ENCODE measurements around the gene NT5DC3. TPM values are rescaled to one million over a fixed set of nuclear protein-coding genes. Genes with fewer than 3 reads are reported as not detected.

Gene NT5DC3
- total RNA-seq, 1 experiment from 2014 or later, result 12.5 TPM

- TF ChIP-seq, protein P1, sequence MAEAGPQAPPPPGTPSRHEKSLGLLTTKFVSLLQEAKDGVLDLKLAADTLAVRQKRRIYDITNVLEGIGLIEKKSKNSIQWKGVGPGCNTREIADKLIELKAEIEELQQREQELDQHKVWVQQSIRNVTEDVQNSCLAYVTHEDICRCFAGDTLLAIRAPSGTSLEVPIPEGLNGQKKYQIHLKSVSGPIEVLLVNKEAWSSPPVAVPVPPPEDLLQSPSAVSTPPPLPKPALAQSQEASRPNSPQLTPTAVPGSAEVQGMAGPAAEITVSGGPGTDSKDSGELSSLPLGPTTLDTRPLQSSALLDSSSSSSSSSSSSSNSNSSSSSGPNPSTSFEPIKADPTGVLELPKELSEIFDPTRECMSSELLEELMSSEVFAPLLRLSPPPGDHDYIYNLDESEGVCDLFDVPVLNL (CRISPR knock-in tag; IDR thresholded peaks at IDR 0.05; ENCODE audit: borderline replicate concordance, low read depth), result no peak
- no peak for TF ChIP-seq ZNF532 (CRISPR knock-in tag; IDR thresholded peaks at IDR 0.05; ENCODE audit: borderline replicate concordance)
- no peak for TF ChIP-seq ZNF671 (CRISPR knock-in tag; IDR thresholded peaks at IDR 0.05)
- TF ChIP-seq NR2C2 (CRISPR knock-in tag; IDR thresholded peaks at IDR 0.05), result no peak
- TF ChIP-seq, protein P2, sequence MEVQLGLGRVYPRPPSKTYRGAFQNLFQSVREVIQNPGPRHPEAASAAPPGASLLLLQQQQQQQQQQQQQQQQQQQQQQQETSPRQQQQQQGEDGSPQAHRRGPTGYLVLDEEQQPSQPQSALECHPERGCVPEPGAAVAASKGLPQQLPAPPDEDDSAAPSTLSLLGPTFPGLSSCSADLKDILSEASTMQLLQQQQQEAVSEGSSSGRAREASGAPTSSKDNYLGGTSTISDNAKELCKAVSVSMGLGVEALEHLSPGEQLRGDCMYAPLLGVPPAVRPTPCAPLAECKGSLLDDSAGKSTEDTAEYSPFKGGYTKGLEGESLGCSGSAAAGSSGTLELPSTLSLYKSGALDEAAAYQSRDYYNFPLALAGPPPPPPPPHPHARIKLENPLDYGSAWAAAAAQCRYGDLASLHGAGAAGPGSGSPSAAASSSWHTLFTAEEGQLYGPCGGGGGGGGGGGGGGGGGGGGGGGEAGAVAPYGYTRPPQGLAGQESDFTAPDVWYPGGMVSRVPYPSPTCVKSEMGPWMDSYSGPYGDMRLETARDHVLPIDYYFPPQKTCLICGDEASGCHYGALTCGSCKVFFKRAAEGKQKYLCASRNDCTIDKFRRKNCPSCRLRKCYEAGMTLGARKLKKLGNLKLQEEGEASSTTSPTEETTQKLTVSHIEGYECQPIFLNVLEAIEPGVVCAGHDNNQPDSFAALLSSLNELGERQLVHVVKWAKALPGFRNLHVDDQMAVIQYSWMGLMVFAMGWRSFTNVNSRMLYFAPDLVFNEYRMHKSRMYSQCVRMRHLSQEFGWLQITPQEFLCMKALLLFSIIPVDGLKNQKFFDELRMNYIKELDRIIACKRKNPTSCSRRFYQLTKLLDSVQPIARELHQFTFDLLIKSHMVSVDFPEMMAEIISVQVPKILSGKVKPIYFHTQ (CRISPR knock-in tag; IDR thresholded peaks at IDR 0.05), result no peak
- Mint-ChIP-seq H3K4me3 (no peak overlapping the region), H3K4me1 (peaks cover 14% of the 10 kb centered on the region), H3K36me3 (peaks cover 24% of the 10 kb centered on the region; the same call in 1 of the 2 replicates), H3K27me3 (ENCODE audit: low read depth) (no peaks in the 10 kb centered on the region), H3K27ac (no peak overlapping the region), H3K9me3 (no peaks in the 10 kb centered on the region)
- ChIA-PET POLR2A (no interaction called here), CTCF (interaction anchor here (1.2 kb wide), 1 partner anchor 20 kb away, joined by 5 read pairs; no protein-coding TSS in a partner anchor)
- DNase-seq (ENCODE audit: low spot score) (no peak), ATAC-seq (no peak)
Measured at GRCh38 chr12:103766028-103766427, 75.0 kb downstream of the NT5DC3 start.

DNA sequence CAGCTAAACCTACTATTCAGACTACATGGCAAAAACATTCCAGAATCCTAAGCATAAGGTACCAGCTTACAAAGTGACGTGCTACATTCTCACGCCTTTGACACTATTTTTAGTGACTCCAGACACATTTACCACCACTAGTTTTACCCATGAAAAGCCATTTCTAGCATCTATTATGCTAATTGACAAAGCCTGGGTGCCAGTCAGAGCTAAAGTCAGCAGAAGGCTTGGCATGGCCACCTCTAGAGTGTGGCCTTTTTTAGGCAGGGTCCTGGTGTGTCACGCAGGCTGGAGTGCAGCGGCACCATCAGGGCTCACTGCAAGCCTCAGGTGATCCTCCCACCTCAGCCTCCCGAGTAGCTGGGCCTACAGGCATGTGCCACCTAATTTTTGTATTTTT lies 75.7 kb downstream of the NT5DC3 start:
- ATAC-seq (no peak), DNase-seq (ENCODE audit: low spot score) (no peak)
- ChIA-PET POLR2A (no interaction called here), CTCF (interaction anchor here (1.2 kb wide), 1 partner anchor 19 kb away, joined by 5 read pairs; no protein-coding TSS in a partner anchor)
- Mint-ChIP-seq H3K4me3 (no peak overlapping the region), H3K9me3 (no peaks in the 10 kb centered on the region), H3K27me3 (ENCODE audit: low read depth) (no peaks in the 10 kb centered on the region), H3K27ac (no peak overlapping the region), H3K4me1 (peaks cover 14% of the 10 kb centered on the region), H3K36me3 (peaks cover 24% of the 10 kb centered on the region; the same call in 1 of the 2 replicates)
- TF ChIP-seq, protein P3, sequence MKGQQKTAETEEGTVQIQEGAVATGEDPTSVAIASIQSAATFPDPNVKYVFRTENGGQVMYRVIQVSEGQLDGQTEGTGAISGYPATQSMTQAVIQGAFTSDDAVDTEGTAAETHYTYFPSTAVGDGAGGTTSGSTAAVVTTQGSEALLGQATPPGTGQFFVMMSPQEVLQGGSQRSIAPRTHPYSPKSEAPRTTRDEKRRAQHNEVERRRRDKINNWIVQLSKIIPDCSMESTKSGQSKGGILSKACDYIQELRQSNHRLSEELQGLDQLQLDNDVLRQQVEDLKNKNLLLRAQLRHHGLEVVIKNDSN (CRISPR knock-in tag; IDR thresholded peaks at IDR 0.05), result no peak
- TF ChIP-seq JAZF1 (CRISPR knock-in tag; IDR thresholded peaks at IDR 0.05) (no peak), NFATC4 (CRISPR knock-in tag; IDR thresholded peaks at IDR 0.05) (no peak), ARID4B (CRISPR knock-in tag; IDR thresholded peaks at IDR 0.05; ENCODE audit: borderline replicate concordance) (no peak), SP1 (CRISPR knock-in tag; conservative IDR thresholded peaks at IDR 0.05) (no peak), NR1H2 (CRISPR knock-in tag; IDR thresholded peaks at IDR 0.05) (no peak), ZNF425 (CRISPR knock-in tag; conservative IDR thresholded peaks at IDR 0.05) (no peak)
- TF ChIP-seq, protein P4, sequence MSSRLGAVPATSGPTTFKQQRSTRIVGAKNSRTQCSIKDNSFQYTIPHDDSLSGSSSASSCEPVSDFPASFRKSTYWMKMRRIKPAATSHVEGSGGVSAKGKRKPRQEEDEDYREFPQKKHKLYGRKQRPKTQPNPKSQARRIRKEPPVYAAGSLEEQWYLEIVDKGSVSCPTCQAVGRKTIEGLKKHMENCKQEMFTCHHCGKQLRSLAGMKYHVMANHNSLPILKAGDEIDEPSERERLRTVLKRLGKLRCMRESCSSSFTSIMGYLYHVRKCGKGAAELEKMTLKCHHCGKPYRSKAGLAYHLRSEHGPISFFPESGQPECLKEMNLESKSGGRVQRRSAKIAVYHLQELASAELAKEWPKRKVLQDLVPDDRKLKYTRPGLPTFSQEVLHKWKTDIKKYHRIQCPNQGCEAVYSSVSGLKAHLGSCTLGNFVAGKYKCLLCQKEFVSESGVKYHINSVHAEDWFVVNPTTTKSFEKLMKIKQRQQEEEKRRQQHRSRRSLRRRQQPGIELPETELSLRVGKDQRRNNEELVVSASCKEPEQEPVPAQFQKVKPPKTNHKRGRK (CRISPR knock-in tag; IDR thresholded peaks at IDR 0.05; ENCODE audit: borderline replicate concordance), result no peak

Measured in WTC11 (cell line).